ENCODE results near the gene SP140L.
"Not testable (repeated sequence)": the region's sequence is repeated elsewhere in the genome, so short reads cannot be mapped to it uniquely, and the experiment has no call there.

Gene SP140L

DNA sequence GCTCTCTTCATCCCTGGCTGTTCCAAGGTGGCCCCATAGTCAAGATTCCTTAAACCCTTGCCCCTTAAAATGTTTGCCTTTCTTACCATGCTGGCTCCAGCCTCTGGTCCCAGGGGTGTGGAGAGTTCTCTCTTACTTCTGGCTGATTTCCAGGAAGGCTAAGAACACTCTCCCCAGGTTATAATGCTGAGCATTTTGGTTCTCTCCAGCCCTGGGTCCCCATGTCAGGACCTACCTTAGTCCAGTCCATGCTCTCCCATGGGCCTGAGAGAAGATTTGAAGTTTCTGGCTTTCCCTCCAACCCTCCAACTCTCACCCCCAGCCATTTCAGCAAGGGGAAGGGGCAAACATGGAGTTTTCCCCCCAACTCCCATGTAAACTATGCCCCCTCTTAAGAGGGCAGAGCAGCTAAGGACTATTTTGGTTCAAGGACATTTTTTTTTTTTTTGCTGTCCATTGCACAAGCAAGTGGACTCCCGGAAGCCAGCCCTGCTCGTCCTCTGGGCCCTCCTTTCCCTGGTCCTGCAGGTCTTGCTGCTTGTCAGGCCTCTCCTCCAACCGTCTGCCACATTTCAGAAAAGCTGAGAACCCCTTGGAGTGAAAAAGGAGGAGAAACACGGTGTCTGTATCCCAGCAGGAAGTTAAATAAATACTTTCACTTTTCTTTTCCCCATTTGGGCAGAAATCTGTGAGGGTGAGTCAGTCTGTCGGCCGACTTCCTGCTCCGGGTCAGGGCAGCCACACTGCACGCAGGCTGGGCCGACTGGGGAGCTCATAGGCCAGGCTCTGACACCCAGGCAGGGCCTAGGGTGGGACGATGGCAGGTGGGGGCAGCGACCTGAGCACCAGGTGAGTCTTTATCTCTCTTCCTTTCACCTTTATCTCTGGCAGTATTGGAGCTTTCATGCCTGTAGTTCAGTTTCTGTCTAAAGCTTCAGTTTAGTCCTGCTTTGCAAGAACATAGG is at the start of gene SP140L:
Gene SP140L (plus strand): TSS at position 741 of the 965 bp plus-strand sequence. CDS start 77 bp downstream, at position 818.
- DNase-seq (ENCODE audit: low spot score) = peak; percentile 89

- no peak for DNase-seq (ENCODE audit: low spot score)
These were observed 44.1 kb upstream of the SP140L start for GRCh38 chr2:230282936-230283335.

- DNase-seq (ENCODE audit: low spot score) = no peak
These were observed 40.9 kb upstream of the SP140L start for GRCh38 chr2:230286048-230286447.

- not testable (repeated sequence) for DNase-seq (ENCODE audit: low spot score)
These were observed 37.7 kb upstream of the SP140L start for GRCh38 chr2:230289311-230289710.

GRCh38 chr2:230295192-230295591 is 31.8 kb upstream of the SP140L start:
- no peak for DNase-seq (ENCODE audit: low spot score)

DNA sequence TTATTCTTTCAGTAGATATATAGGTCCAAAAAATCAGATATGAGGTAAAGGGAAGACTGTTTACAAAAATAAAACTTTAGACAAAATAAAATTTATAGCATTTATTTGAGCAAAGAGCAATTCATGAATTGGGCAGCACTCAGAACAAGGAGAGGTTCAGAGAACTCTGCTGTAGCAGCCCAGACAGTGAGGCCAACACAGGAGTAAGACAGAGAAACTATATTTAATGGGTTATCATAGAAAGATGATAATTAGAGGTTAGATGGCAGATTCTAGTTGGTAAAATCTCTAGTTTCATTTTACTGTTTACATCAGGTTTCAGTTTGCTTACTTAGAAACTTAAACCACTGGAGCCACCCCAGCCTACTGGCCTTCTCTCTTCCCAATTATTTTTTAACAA is 30.1 kb upstream of the SP140L start:
- no peak for DNase-seq (ENCODE audit: low spot score)

- no peak for DNase-seq (ENCODE audit: low spot score)
These were observed 27.4 kb upstream of the SP140L start for GRCh38 chr2:230299618-230300017.

- no peak for DNase-seq (ENCODE audit: low spot score)
These were observed 21.3 kb upstream of the SP140L start for GRCh38 chr2:230305416-230306275.

DNA sequence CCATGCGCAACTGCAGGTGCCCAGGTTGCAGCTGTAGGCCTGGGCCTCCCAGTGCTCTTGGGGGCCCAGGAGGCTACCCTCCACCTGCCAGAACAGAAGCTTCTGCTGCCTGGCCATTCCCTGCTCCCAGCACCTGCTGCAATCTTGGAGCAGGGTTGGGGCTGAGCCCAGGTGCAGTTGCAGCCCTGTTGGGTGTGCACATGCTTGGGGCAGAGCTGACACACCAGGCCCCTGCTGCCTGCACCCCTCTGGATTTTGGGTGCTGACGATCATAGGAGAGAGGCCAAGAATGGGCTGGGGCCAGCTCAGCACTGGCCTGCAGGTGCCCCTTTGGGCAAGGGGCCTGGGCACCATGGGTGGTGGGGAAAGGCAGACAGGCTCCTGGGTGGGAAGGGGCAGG is 20.5 kb upstream of the SP140L start:
- DNase-seq (ENCODE audit: low spot score) = no peak

GRCh38 chr2:230307485-230307884 is 19.5 kb upstream of the SP140L start:
- DNase-seq (ENCODE audit: low spot score) = no peak

- DNase-seq (ENCODE audit: low spot score) = no peak
These were observed 18.5 kb upstream of the SP140L start for GRCh38 chr2:230308402-230309000.

- not testable (repeated sequence) for DNase-seq (ENCODE audit: low spot score)
These were observed 16.2 kb upstream of the SP140L start for GRCh38 chr2:230310792-230311191.

GRCh38 chr2:230311634-230312033 is 15.4 kb upstream of the SP140L start:
- DNase-seq (ENCODE audit: low spot score) = not testable (repeated sequence)

- DNase-seq (ENCODE audit: low spot score) = peak; percentile 36
These were observed 14.4 kb upstream of the SP140L start for GRCh38 chr2:230312638-230313037.

DNA sequence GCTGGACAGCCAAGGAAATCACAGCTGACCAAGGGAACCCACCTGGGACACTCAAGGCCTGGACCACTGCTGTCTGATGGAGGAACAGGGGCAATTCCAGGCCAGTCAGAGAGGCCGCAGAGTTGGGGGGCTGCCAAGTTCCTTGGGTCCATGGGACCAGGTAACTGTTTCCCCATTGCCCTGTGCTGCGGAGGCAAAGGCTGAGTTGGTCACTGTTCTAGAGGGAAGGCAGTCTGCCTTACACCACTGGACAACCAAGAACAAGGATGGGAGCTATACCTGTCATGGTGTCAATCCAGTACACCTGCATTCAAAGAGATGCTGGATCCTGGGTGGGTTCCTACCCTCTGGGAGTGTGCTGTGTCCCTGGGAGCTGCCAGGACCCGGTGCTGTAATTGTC is 9.6 kb upstream of the SP140L start:
- no peak for DNase-seq (ENCODE audit: low spot score)

DNA sequence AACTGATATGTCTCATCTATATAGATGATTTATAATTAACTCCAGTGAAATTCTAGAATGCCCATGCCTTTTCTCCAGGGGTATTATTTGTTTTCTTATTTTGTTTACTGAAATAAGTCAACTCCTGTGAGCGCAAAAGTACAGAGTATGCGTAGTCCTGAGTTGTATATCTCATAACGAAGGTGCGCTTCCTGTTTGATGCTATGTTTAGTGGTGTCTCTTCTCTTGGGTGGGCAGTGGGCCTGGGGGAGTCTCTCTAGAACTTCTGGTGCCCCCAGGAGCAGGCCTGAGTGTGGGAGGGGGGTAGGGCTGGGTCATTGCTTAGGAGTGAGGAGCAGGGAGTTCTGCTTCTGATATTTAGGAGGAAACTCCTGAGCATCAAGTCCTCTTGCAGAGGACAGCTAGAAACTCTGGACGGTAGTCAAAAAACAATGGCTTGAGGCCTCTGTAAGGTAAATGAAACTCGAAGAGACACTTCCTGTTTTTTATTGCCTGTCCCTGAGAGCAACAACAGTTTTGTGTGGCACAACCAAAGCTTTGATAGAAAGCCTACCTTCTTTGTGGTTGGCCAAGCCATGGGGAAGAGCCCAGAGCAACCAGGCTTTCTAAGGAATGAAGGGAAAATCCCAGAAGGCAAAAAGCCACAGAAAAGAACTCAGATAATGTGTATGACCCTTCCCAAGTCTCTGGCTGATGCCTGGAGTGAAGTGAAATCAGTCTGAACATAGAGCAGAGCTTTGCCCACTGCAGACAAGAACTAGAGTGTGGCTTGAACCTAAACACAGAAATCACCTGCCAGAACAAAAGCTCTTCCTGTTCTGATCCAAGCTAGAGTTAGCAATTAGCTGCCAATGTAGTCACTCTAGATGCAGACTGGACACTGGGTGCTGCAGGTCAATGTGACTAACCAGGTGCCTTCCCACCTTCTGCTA is 8.5 kb upstream of the SP140L start:
- no peak for DNase-seq (ENCODE audit: low spot score)

GRCh38 chr2:230319211-230319862 is 7.7 kb upstream of the SP140L start:
- no peak for DNase-seq (ENCODE audit: low spot score)

- DNase-seq (ENCODE audit: low spot score) = no peak
These were observed 6.0 kb upstream of the SP140L start for GRCh38 chr2:230321031-230321430.

DNA sequence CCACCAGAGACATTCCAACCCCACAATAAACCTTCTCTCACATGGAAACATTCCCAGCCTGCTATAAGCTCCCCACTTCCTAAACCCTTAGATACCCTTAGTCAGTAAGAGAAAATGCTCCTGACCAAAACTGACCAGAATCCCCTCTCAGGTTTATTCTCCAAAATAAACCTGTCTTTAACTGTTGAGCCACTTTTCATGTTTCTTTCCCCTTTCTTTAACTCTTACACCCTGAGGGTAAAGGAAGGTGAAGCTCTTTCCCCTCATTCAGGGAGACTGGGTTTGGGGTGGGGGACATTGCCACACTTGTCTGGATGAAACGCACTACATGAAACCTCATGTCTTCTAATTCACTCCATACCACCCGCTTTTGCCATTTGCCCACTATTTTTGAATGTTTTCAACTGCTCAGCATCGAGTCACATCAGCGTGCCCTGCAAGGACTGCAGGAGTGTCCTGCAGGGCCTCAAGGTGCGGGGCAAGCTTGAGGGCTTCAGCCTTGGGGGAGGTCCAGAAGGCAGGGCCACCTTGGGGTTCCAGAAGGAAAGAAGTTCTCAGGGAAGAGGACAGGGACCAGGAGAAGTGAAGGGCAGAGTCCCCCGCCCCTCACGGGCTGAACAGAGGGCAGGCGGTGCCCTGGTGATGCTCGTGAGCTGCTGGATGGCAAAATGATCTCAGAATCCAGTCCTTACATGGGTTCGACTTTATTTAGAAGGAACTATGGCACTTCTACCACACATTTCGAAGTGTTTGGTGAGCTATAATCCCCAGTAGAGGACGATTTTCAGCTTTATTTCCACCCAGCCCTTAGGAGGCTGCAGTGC is 4.2 kb upstream of the SP140L start:
- DNase-seq (ENCODE audit: low spot score) = no peak
